Measurements from ENCODE around the gene RPS24. TPM values are rescaled to one million over a fixed set of nuclear protein-coding genes. Genes with fewer than 3 reads are reported as not detected.

RPS24 gene
- total RNA-seq, 1 donor from 2014 or later, result 5,046 TPM

GRCh38 chr10:78029269-78030226 lies 4.1 kb upstream of the RPS24 start, which contains the start of gene POLR3A:
Gene POLR3A, minus strand, starts transcription at chr10:78029515. Its CDS starts 108 bp downstream, at chr10:78029407.
- DNase-seq (ENCODE audit: low read depth) (peak; percentile 89), FAIRE-seq (no peak)
- Histone ChIP-seq H3K36me3 (ENCODE audit: control insufficient read depth, insufficient read depth, low read length) (peaks cover 4% of the 10 kb centered on the region), H3K4me3 (ENCODE audit: low read depth, low read length) (peak within 1 kb of the TSS; percentile 99), H3K27me3 (ENCODE audit: control insufficient read depth, insufficient read depth, low read length) (no peaks in the 10 kb centered on the region)
- peak; percentile 76 for TF ChIP-seq CTCF (IDR thresholded peaks at IDR 0.05; ENCODE audit: insufficient read depth, low read length, severe bottlenecking)

- DNase-seq (ENCODE audit: low read depth), result no peak
- FAIRE-seq, result no peak
- Histone ChIP-seq H3K4me3 (ENCODE audit: low read depth, low read length) (peak overlapping the region; percentile 93), H3K36me3 (ENCODE audit: control insufficient read depth, insufficient read depth, low read length) (peaks cover 8% of the 10 kb centered on the region), H3K27me3 (ENCODE audit: control insufficient read depth, insufficient read depth, low read length) (no peaks in the 10 kb centered on the region)
- no peak for TF ChIP-seq CTCF (IDR thresholded peaks at IDR 0.05; ENCODE audit: insufficient read depth, low read length, severe bottlenecking)
These were observed 351 bp upstream of the RPS24 start for GRCh38 chr10:78033387-78033636.

- Histone ChIP-seq H3K4me3 (ENCODE audit: low read depth, low read length) (peak overlapping the region; percentile 93), H3K27me3 (ENCODE audit: control insufficient read depth, insufficient read depth, low read length) (no peaks in the 10 kb centered on the region), H3K36me3 (ENCODE audit: control insufficient read depth, insufficient read depth, low read length) (peaks cover 21% of the 10 kb centered on the region)
- TF ChIP-seq CTCF (IDR thresholded peaks at IDR 0.05; ENCODE audit: insufficient read depth, low read length, severe bottlenecking), result no peak
- FAIRE-seq, result no peak
- DNase-seq (ENCODE audit: low read depth), result peak; percentile 23
These were observed 1.4 kb downstream of the RPS24 start for GRCh38 chr10:78035025-78035424.

- H3K27me3 ChIP-seq (ENCODE audit: control insufficient read depth, insufficient read depth, low read length), result no peaks in the 10 kb centered on the region
- DNase-seq (ENCODE audit: low read depth) (no peak), FAIRE-seq (no peak)
- no peak for TF ChIP-seq CTCF (IDR thresholded peaks at IDR 0.05; ENCODE audit: insufficient read depth, low read length, severe bottlenecking)
- H3K4me3 ChIP-seq (ENCODE audit: low read depth, low read length), result no peak overlapping the region
- peaks cover 21% of the 10 kb centered on the region for H3K36me3 ChIP-seq (ENCODE audit: control insufficient read depth, insufficient read depth, low read length)
These were observed 1.8 kb downstream of the RPS24 start for GRCh38 chr10:78035437-78035836.

GRCh38 chr10:78035933-78036583 lies 2.4 kb downstream of the RPS24 start:
- H3K4me3 ChIP-seq (ENCODE audit: low read depth, low read length), result no peak overlapping the region
- TF ChIP-seq CTCF (IDR thresholded peaks at IDR 0.05; ENCODE audit: insufficient read depth, low read length, severe bottlenecking), result no peak
- H3K27me3 ChIP-seq (ENCODE audit: control insufficient read depth, insufficient read depth, low read length), result no peaks in the 10 kb centered on the region
- FAIRE-seq (no peak), DNase-seq (ENCODE audit: low read depth) (no peak)
- H3K36me3 ChIP-seq (ENCODE audit: control insufficient read depth, insufficient read depth, low read length), result peaks cover 26% of the 10 kb centered on the region

All from bronchial epithelial cell (primary cell).